Stimulated activated CD8-positive, alpha-beta memory T cell treated with anti-CD3 and anti-CD28 coated beads, Interleukin-4, amount 100 ng/mL, for 24 hours (primary cell): ENCODE data around the gene PITPNM3.

Experiments
- DNase-seq: peaks from one replicate; pipeline ENCODE4 v3.0.0-alpha.2; 2020; ENCODE audit warnings: low read depth

Gene PITPNM3

GRCh38 chr17:6462692-6463091 is 93.7 kb downstream of the PITPNM3 start:
- no peak for DNase-seq

DNA sequence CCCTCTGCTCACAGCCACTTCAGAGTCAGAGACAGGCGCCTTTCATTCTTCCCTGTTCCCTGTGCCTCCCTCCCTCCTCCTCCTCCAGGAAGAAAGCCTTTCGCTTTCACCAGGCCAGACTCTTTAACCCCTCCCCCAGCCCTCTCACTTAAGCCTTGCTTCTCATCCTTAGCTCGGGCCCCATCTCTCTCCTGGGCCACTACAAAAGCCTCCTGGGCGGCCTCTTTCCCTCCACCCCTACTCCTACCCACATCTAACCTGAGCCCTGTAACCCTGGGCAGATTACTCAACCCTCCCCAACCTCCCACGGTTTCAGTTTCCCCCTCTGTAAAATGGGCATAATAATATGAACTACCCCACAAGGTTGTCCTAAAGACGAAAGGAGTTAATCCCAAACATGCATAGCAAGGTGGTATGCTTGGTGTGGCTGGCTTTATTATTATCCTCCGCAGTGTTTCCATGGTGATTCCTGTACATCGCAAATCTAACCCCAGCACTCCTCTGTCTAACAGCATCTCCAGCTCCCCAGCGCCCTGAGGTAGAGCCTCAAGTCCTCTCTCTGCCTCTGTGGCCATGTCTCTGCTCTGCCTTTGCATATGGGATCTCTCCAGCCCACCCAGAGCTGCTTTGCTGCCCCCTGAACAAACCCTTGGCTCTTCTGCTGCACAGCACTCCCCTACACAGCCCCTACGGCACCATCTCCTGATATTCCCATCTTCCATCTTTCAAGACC is 94.4 kb downstream of the PITPNM3 start:
- DNase-seq = no peak

DNA sequence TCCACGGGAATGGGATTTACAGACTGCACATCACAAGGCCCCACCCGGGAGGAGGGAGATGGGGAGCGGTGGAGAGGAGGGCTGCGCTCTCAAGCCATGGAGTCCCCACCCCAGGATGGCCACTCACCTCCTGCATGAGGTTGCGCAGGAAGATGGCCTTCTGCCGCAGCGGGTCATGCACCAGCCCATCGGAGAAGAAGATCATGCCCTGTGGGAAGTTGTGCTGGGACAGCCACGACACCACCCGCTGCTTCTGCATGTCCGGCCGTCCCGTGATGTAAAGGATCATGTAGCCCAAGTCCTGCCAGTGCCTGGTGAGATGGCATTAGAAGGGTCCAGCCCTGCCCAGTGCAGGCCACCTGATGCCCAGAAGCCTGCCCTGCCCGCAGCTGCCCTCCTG is 95.1 kb downstream of the PITPNM3 start:
- no peak for DNase-seq

GRCh38 chr17:6460531-6461161 is 95.7 kb downstream of the PITPNM3 start:
- no peak for DNase-seq

GRCh38 chr17:6458460-6458950 is 97.8 kb downstream of the PITPNM3 start:
- DNase-seq = no peak

GRCh38 chr17:6457688-6458459 is 98.5 kb downstream of the PITPNM3 start:
- no peak for DNase-seq

DNA sequence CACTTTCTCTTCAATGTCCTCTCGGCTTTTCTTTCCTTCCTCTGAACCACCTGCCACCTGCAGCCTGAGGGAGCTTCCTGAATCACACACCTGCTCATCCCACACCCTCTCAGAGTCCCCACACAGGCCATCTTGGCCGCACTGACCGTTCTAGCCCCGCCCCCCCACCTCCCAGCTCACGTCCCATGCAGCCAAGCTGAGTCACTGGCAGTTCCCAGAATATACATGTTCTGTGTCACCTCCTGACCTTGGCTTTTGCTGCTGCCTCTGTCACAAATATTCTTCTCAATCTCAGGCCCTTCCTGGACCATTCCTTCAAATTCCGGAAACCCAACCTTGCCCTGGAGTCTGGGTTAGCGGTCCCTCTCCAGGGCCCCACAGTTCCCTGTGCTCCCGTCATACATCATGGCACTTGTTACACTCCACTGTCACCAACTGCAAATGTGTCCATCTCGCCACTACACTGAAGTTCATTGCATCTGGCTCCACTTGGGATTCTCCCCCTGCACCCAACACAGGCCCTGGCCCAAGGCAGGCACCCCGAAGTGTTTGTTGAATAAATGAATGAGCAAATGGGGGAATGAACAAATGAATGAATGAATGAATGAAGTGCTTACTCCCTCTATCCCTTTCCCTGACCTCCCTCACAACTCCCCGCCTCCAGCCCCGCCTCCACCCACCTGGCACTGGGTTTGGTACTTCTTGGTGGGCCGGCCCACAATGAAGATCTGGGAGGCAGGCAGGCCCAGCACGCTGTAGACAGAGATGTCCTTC is 99.3 kb downstream of the PITPNM3 start:
- no peak for DNase-seq

DNA sequence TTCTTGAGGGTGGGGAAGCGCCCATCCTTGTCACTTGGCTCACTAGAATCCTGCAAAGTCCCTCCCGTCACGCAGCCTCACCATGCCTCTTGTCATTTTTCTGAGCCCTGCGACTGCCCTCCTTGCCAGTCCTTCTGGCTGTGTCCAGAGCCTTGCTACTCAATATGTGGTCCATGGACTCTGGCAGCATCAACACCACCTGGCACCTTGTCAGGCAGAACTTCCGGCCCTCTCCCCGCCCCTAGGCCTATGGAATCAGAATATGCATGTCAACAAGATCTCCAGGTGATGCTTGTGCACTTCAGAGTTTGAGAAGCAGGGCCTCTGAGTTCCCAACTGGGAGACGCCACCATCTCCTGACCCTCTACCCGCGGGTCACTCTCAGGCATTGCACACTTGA is 100.0 kb downstream of the PITPNM3 start:
- no peak for DNase-seq

- no peak for DNase-seq
Measured at GRCh38 chr17:6455321-6455705, 101.0 kb downstream of the PITPNM3 start.

GRCh38 chr17:6454495-6455320 is 101.6 kb downstream of the PITPNM3 start:
- DNase-seq = no peak

- DNase-seq = no peak
Measured at GRCh38 chr17:6453279-6454024, 102.9 kb downstream of the PITPNM3 start.

- no peak for DNase-seq
Measured at GRCh38 chr17:6452471-6453266, 103.7 kb downstream of the PITPNM3 start.

- no peak for DNase-seq
Measured at GRCh38 chr17:6450926-6451832, 105.2 kb downstream of the PITPNM3 start.

GRCh38 chr17:6449307-6449706 is 107.0 kb downstream of the PITPNM3 start:
- no peak for DNase-seq

- DNase-seq = no peak
Measured at GRCh38 chr17:6448473-6448872, 107.9 kb downstream of the PITPNM3 start.

DNA sequence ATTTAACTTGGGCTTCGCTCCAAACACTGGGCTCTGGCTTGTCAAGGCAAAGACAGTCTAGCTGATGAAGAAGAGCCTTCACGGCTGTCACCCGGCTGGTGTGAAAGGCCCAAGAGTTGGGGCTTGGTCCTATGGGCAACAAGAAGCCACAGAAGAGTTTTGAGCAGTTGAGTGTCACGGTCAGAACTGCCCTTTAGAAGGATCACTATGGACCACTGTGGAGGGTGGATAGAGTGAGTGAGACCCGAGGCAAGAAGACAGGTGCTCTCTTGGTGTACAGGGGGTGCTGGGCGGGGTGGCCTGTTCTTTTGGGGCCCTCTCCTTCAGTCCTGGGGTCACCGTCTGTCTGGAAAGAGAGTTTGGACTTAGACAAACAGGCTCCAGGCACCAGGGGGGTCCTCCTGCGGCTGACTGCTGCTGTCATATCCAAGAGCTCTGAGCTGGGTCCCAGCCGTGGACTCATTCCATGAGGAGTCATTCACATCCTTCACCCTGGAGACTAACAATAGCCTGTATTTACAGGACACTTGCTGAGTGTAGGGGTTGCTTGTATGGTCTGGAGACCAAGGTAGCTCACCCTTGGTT is 109.7 kb downstream of the PITPNM3 start:
- DNase-seq = no peak

- no peak for DNase-seq
Measured at GRCh38 chr17:6444571-6445335, 111.6 kb downstream of the PITPNM3 start.
